Breast epithelium (tissue), 3 donors: ENCODE data around the gene MMP23B.
"Not testable (repeated sequence)": the region's sequence is repeated elsewhere in the genome, so short reads cannot be mapped to it uniquely, and the experiment has no call there.

Experiments
- CTCF ChIP-seq, 3 donors: fragments of 450-650 bp; IDR thresholded peaks; one replicate each; pipeline ENCODE4 v1.5.1; 2016 to 2017; ENCODE audit warnings: antibody characterized with exemption in 3 of 3, mild to moderate bottlenecking in 3 of 3, moderate library complexity in 3 of 3
- POLR2A ChIP-seq: fragments of 450-650 bp; IDR thresholded peaks from one replicate; pipeline ENCODE4 v1.6.1; 2016; ENCODE audit warnings: antibody characterized with exemption, mild to moderate bottlenecking, moderate library complexity

- TF ChIP-seq CTCF (IDR thresholded peaks at IDR 0.05); POLR2A: not testable (repeated sequence)
Measured at GRCh38 chr1:1674806-1675205, 42.8 kb downstream of the MMP23B start.
